ENCODE results near the gene COL27A1. TPM values are rescaled to one million over a fixed set of nuclear protein-coding genes. Genes with fewer than 3 reads are reported as not detected.

The COL27A1 gene
- total and polyA plus RNA-seq, 2 donors (not counting 3 experiments of a cell fraction or from before 2014, with no cell fraction given): 14.7 to 49.1 TPM

DNA sequence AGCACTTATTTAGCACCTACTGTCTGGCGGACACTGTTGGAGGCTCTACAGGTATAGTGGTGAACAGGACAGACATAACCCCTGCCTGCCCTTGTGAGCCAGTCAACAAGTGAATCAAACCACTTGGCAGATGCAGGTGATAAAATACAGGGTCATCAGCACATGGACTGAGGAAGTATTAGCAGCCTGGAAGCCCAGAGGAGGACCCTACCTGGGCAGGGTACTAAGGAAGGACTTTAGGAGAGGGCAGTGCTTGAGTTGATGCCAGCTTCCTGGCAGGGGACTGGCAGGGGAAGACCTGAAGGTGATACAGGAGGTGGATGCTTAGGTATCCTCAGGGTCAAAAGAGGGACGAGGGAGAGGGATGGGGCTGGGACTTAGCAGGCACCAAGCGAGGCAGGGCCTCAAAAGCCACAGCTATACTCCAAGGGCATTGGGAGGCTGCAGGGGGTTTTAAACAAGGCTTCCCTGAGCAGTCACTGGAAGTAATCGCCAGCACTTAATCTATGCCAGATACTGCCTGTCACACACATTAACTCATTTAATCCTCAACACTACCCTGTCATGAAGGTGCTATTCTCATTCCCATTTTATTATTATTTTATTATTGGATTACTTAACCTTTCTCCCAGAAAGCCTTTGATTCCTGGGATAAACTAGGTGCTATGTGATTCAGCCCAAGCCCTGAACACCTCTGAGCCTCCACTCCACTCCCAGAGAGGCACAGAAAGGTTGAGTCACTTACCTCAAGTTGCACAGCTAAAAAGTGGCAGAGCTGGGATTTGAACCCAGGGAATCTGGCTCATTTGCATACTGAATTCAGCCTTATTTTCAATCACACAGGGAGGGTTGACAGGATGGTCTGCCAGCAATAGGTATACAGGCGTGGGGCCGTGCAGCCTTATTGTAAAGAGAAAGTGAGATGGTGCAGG lies 103.8 kb downstream of the COL27A1 start:
- Histone ChIP-seq H3K27me3 (ENCODE audit: control insufficient read depth in 2 of 2, insufficient read depth in 2 of 2, low read length in 2 of 2) (no peaks in the 10 kb centered on the region), H3K4me1 (ENCODE audit: control insufficient read depth, extremely low read depth, insufficient read depth, low read length) (no peaks in the 10 kb centered on the region), H3K9me1 (replicated peaks; ENCODE audit: control insufficient read depth, extremely low read depth, insufficient read depth, low read length) (no peaks in the 10 kb centered on the region), H3K27ac (ENCODE audit: insufficient read depth, low read depth, low read length) (no peak overlapping the region), H4K20me1 (replicated peaks; ENCODE audit: control insufficient read depth, extremely low read depth, insufficient read depth, low read length) (no peaks in the 10 kb centered on the region), H3K9me3 (replicated peaks; ENCODE audit: control insufficient read depth, insufficient read depth, low read length) (no peaks in the 10 kb centered on the region), H3K9ac (replicated peaks; ENCODE audit: extremely low read depth, insufficient read depth, low read length) (no peak overlapping the region), H3K36me3 (ENCODE audit: control insufficient read depth in 2 of 2, extremely low read depth in 1 of 2, insufficient read depth in 2 of 2, low read length in 2 of 2) (no peaks in the 10 kb centered on the region), H2AFZ (ENCODE audit: low read depth, low read length) (no peak overlapping the region), H3K4me2 (ENCODE audit: insufficient read depth, low read length) (no peak overlapping the region), H3K79me2 (ENCODE audit: control insufficient read depth, insufficient read depth, low read length) (no peaks in the 10 kb centered on the region), H3K4me3 (replicated peaks in 1 of 3; ENCODE audit: insufficient read depth in 1 of 3, low read depth in 1 of 3, low read length in 3 of 3) (no peak overlapping the region)
- intact Hi-C loops (cut with micrococcal nuclease): no loop called here
- DNase-seq (ENCODE audit: low read depth, low spot score) (no peak), FAIRE-seq (no peak)
- ChIA-PET CTCF (interaction anchor here (1.3 to 6.1 kb wide), 4 partner anchors 31 to 177 kb away, joined by 3 to 37 read pairs (median 9); partner anchors contain the start of gene COL27A1), POLR2A (no interaction called here)
- BruUV-seq (replicated peaks): no TSS peak
- TF ChIP-seq GATA2 (IDR thresholded peaks at IDR 0.05; ENCODE audit: insufficient read depth, insufficient read length, low read depth, low read length): no peak
- dilution Hi-C loops (cut with MboI; ENCODE audit: extremely low pct_ligation_motif_present, low sequenced_read_pairs): no loop called here

DNA sequence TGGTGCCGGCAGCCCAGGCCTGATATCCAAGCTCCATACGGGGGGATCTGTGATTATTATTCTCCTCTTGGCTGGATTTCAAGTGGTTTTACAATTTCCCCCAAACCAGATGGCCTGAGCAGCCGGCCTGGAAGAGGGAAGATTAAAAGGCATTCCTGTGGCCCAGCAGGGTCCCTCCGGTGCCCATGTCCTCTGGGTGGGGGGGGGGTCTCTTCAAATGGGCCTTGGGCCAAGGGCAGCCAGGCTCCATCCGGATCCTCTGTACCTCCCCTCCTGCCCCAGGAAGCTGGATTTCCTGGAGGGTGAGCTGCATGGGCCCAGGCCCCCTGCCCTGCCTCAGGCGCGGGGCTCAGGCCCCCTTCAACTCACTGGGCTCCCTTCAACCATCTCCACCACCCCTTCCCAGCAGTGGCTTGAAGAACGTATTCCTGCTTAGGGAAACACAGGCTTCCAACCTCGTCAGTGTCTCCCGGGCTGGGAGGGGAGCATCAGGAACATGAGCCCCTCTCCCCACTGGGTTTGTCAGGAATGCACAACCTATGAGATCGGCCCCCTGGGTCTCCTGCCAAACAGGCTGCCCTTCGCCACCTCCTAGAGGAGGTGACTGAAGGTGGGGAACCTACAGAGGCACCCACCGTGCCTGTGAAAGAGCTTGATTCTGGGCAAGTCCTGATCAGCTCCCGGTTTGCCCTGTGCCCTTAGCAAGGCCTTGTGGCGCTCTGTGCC lies 104.6 kb downstream of the COL27A1 start:
- FAIRE-seq (no peak), DNase-seq (ENCODE audit: low read depth, low spot score) (no peak)
- Histone ChIP-seq H3K9me1 (replicated peaks; ENCODE audit: control insufficient read depth, extremely low read depth, insufficient read depth, low read length) (no peaks in the 10 kb centered on the region), H3K4me2 (ENCODE audit: insufficient read depth, low read length) (no peak overlapping the region), H2AFZ (ENCODE audit: low read depth, low read length) (no peak overlapping the region), H3K79me2 (ENCODE audit: control insufficient read depth, insufficient read depth, low read length) (no peaks in the 10 kb centered on the region), H3K27ac (ENCODE audit: insufficient read depth, low read depth, low read length) (no peak overlapping the region), H3K9me3 (replicated peaks; ENCODE audit: control insufficient read depth, insufficient read depth, low read length) (no peaks in the 10 kb centered on the region), H3K9ac (replicated peaks; ENCODE audit: extremely low read depth, insufficient read depth, low read length) (no peak overlapping the region), H3K4me1 (ENCODE audit: control insufficient read depth, extremely low read depth, insufficient read depth, low read length) (no peaks in the 10 kb centered on the region), H3K27me3 (ENCODE audit: control insufficient read depth in 2 of 2, insufficient read depth in 2 of 2, low read length in 2 of 2) (no peaks in the 10 kb centered on the region), H3K4me3 (replicated peaks in 1 of 3; ENCODE audit: insufficient read depth in 1 of 3, low read depth in 1 of 3, low read length in 3 of 3) (no peak overlapping the region), H4K20me1 (replicated peaks; ENCODE audit: control insufficient read depth, extremely low read depth, insufficient read depth, low read length) (no peaks in the 10 kb centered on the region), H3K36me3 (ENCODE audit: control insufficient read depth in 2 of 2, extremely low read depth in 1 of 2, insufficient read depth in 2 of 2, low read length in 2 of 2) (no peaks in the 10 kb centered on the region)
- intact Hi-C loops (cut with micrococcal nuclease): no loop called here
- BruUV-seq (replicated peaks): no TSS peak
- dilution Hi-C loops (cut with MboI; ENCODE audit: extremely low pct_ligation_motif_present, low sequenced_read_pairs): no loop called here
- CTCF ChIA-PET: interaction anchor here (1.3 to 6.1 kb wide), 4 partner anchors 31 to 177 kb away, joined by 3 to 37 read pairs (median 9); partner anchors contain the start of gene COL27A1
- POLR2A ChIA-PET: no interaction called here
- TF ChIP-seq POLR2A (IDR thresholded peaks at IDR 0.05; ENCODE audit: low read depth, low read length) (no peak), JUN (IDR thresholded peaks at IDR 0.05; ENCODE audit: borderline replicate concordance, insufficient read depth, insufficient read length, low read depth) (no peak), GATA2 (IDR thresholded peaks at IDR 0.05; ENCODE audit: insufficient read depth, insufficient read length, low read depth, low read length) (no peak), MYC (IDR thresholded peaks at IDR 0.05; ENCODE audit: low read depth, low read length) (no peak), POLR2AphosphoS5 (IDR thresholded peaks at IDR 0.05; ENCODE audit: insufficient read depth, low read depth, low read length) (no peak)
- TF ChIP-seq, protein P1, sequence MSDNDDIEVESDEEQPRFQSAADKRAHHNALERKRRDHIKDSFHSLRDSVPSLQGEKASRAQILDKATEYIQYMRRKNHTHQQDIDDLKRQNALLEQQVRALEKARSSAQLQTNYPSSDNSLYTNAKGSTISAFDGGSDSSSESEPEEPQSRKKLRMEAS (IDR thresholded peaks at IDR 0.05; ENCODE audit: insufficient read depth, insufficient read length): no peak
- TF ChIP-seq, protein P2, sequence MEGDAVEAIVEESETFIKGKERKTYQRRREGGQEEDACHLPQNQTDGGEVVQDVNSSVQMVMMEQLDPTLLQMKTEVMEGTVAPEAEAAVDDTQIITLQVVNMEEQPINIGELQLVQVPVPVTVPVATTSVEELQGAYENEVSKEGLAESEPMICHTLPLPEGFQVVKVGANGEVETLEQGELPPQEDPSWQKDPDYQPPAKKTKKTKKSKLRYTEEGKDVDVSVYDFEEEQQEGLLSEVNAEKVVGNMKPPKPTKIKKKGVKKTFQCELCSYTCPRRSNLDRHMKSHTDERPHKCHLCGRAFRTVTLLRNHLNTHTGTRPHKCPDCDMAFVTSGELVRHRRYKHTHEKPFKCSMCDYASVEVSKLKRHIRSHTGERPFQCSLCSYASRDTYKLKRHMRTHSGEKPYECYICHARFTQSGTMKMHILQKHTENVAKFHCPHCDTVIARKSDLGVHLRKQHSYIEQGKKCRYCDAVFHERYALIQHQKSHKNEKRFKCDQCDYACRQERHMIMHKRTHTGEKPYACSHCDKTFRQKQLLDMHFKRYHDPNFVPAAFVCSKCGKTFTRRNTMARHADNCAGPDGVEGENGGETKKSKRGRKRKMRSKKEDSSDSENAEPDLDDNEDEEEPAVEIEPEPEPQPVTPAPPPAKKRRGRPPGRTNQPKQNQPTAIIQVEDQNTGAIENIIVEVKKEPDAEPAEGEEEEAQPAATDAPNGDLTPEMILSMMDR (IDR thresholded peaks at IDR 0.05; ENCODE audit: extremely low read depth in 1 of 2, insufficient read depth in 1 of 2, low read depth in 1 of 2, low read length in 2 of 2): no peak

Data from endothelial cell of umbilical vein (primary cell).